Inflammatory macrophage (primary cell): ENCODE measurements around the gene DUSP7.
"Not testable (repeated sequence)": the region's sequence is repeated elsewhere in the genome, so short reads cannot be mapped to it uniquely, and the experiment has no call there.

Experiments used
- DNase-seq, 2 donors: peaks; one replicate each; pipeline ENCODE4 v3.0.0-alpha.2; 2020 to 2022

Gene DUSP7

GRCh38 chr3:52046186-52046901, 10.0 kb downstream of the DUSP7 start:
- DNase-seq: no peak

- no peak for DNase-seq
These were observed 11.3 kb downstream of the DUSP7 start for GRCh38 chr3:52044869-52045619.

- no peak for DNase-seq
These were observed 12.6 kb downstream of the DUSP7 start for GRCh38 chr3:52043750-52044149.

GRCh38 chr3:52043039-52043438, 13.3 kb downstream of the DUSP7 start:
- DNase-seq: not testable (repeated sequence)

GRCh38 chr3:52041118-52041731, 15.1 kb downstream of the DUSP7 start:
- no peak for DNase-seq

- DNase-seq: no peak
These were observed 15.8 kb downstream of the DUSP7 start for GRCh38 chr3:52040600-52040999.

- DNase-seq: no peak
These were observed 16.5 kb downstream of the DUSP7 start for GRCh38 chr3:52039846-52040245.

GRCh38 chr3:52039426-52039825, 16.9 kb downstream of the DUSP7 start:
- no peak for DNase-seq

GRCh38 chr3:52038227-52038626, 18.1 kb downstream of the DUSP7 start:
- DNase-seq: no peak

GRCh38 chr3:52037291-52037690, 19.1 kb downstream of the DUSP7 start:
- no peak for DNase-seq

- DNase-seq: no peak
These were observed 19.5 kb downstream of the DUSP7 start for GRCh38 chr3:52036829-52037228.

- no peak for DNase-seq
These were observed 20.1 kb downstream of the DUSP7 start for GRCh38 chr3:52036222-52036694.

GRCh38 chr3:52034651-52035050, 21.7 kb downstream of the DUSP7 start:
- DNase-seq: no peak

GRCh38 chr3:52034212-52034611, 22.2 kb downstream of the DUSP7 start:
- DNase-seq: no peak

GRCh38 chr3:52033748-52034147, 22.6 kb downstream of the DUSP7 start:
- not testable (repeated sequence) for DNase-seq

- no peak for DNase-seq
These were observed 23.5 kb downstream of the DUSP7 start for GRCh38 chr3:52032702-52033408.

- DNase-seq: no peak
These were observed 24.5 kb downstream of the DUSP7 start for GRCh38 chr3:52031896-52032295.

- no peak for DNase-seq
These were observed 25.6 kb downstream of the DUSP7 start for GRCh38 chr3:52030714-52031310.

- DNase-seq: no peak
These were observed 26.8 kb downstream of the DUSP7 start for GRCh38 chr3:52029535-52029934.

GRCh38 chr3:52029053-52029452, 27.3 kb downstream of the DUSP7 start:
- DNase-seq: no peak

GRCh38 chr3:52028572-52028971, 27.8 kb downstream of the DUSP7 start:
- DNase-seq: no peak

GRCh38 chr3:52026041-52026440, 30.3 kb downstream of the DUSP7 start:
- DNase-seq: no peak

GRCh38 chr3:52025453-52025852, 30.9 kb downstream of the DUSP7 start:
- no peak for DNase-seq
